Glutamatergic neuron (in vitro differentiated cells): Measurements from ENCODE around the gene GUK1. TPM values are rescaled to one million over a fixed set of nuclear protein-coding genes. Genes with fewer than 3 reads are reported as not detected.
"Not testable (repeated sequence)": the region's sequence is repeated elsewhere in the genome, so short reads cannot be mapped to it uniquely, and the experiment has no call there.

Source experiments
- DNase-seq: peaks from one replicate; pipeline ENCODE4 v3.0.0; 2022
- H3K27ac Mint-ChIP-seq: one replicate; pipeline ENCODE4 v1.8.0; 2020; ENCODE audit warnings: mild to moderate bottlenecking, mixed read lengths, inconsistent platforms; ENCODE audit not compliant: unreplicated experiment
- H3K27me3 Mint-ChIP-seq: one replicate; pipeline ENCODE4 v1.8.0; 2020; ENCODE audit warnings: mild to moderate bottlenecking, moderate library complexity, mixed read lengths, inconsistent platforms; ENCODE audit not compliant: unreplicated experiment
- H3K36me3 Mint-ChIP-seq: one replicate; pipeline ENCODE4 v1.8.0; 2020; ENCODE audit warnings: mild to moderate bottlenecking, mixed read lengths, inconsistent platforms; ENCODE audit not compliant: unreplicated experiment
- H3K4me1 Mint-ChIP-seq: one replicate; pipeline ENCODE4 v1.8.0; 2020; ENCODE audit warnings: mild to moderate bottlenecking, low read depth, mixed read lengths, inconsistent platforms; ENCODE audit not compliant: unreplicated experiment
- H3K4me3 Mint-ChIP-seq: one replicate; pipeline ENCODE4 v1.8.0; 2020; ENCODE audit warnings: mild to moderate bottlenecking, mixed read lengths, inconsistent platforms; ENCODE audit not compliant: unreplicated experiment
- H3K9me3 Mint-ChIP-seq: one replicate; pipeline ENCODE4 v1.8.0; 2020; ENCODE audit warnings: mild to moderate bottlenecking, moderate library complexity, mixed read lengths, inconsistent platforms; ENCODE audit not compliant: unreplicated experiment
- CTCF ChIP-seq: fragments of 200-600 bp; sonication (generic); IDR thresholded peaks from one replicate; pipeline ENCODE4 v1.5.0; 2021; ENCODE audit not compliant: partially characterized antibody, unreplicated experiment
- total RNA-seq: library from RNA; stranded (reverse); fragmentation: NEBNext Ultra II Directional; extraction: Animal tissue kit (Norgen Biotek cat#: 25700); gene quantifications from one replicate; pipeline ENCODE4 v1.2.1, GENCODE V29; 2021; ENCODE audit not compliant: unreplicated experiment

Gene GUK1
- total RNA-seq, 1 donor from 2014 or later: 128 TPM

GRCh38 chr1:228182296-228183030, 42.4 kb downstream of the GUK1 start:
- Mint-ChIP-seq H3K36me3 (no peaks in the 10 kb centered on the region), H3K27me3 (peaks cover 4% of the 10 kb centered on the region)

GRCh38 chr1:228184152-228184551, 44.1 kb downstream of the GUK1 start:
- H3K4me1 Mint-ChIP-seq: no peaks in the 10 kb centered on the region
- no peak for DNase-seq
- H3K27me3 Mint-ChIP-seq: peaks cover 4% of the 10 kb centered on the region
- TF ChIP-seq CTCF: no peak
- H3K27ac Mint-ChIP-seq: no peak overlapping the region
- H3K36me3 Mint-ChIP-seq: peaks cover 5% of the 10 kb centered on the region
- H3K4me3 Mint-ChIP-seq: no peak overlapping the region
- H3K9me3 Mint-ChIP-seq: peaks cover 2% of the 10 kb centered on the region

More at GRCh38 chr1:228182296-228183030, 42.4 kb downstream of the GUK1 start:
- peaks cover 5% of the 10 kb centered on the region for H3K4me1 Mint-ChIP-seq
- no peak overlapping the region for H3K4me3 Mint-ChIP-seq
- no peak for DNase-seq
- peaks cover 2% of the 10 kb centered on the region for H3K9me3 Mint-ChIP-seq
- no peak overlapping the region for H3K27ac Mint-ChIP-seq
- TF ChIP-seq CTCF: no peak

GRCh38 chr1:228185641-228185965, 45.5 kb downstream of the GUK1 start:
- H3K9me3 Mint-ChIP-seq: no peaks in the 10 kb centered on the region
- H3K27ac Mint-ChIP-seq: no peak overlapping the region
- peaks cover 5% of the 10 kb centered on the region for H3K36me3 Mint-ChIP-seq
- DNase-seq: no peak
- no peak for TF ChIP-seq CTCF
- H3K27me3 Mint-ChIP-seq: peaks cover 2% of the 10 kb centered on the region
- no peak overlapping the region for H3K4me3 Mint-ChIP-seq
- H3K4me1 Mint-ChIP-seq: no peaks in the 10 kb centered on the region

GRCh38 chr1:228188249-228188648, 48.2 kb downstream of the GUK1 start:
- not testable (repeated sequence) for H3K27me3 Mint-ChIP-seq, H3K36me3 Mint-ChIP-seq, DNase-seq, H3K4me3 Mint-ChIP-seq, H3K27ac Mint-ChIP-seq, H3K4me1 Mint-ChIP-seq, H3K9me3 Mint-ChIP-seq

- Mint-ChIP-seq H3K27ac (no peak overlapping the region), H3K27me3 (peaks cover 3% of the 10 kb centered on the region), H3K9me3 (peaks cover 8% of the 10 kb centered on the region), H3K36me3 (peaks cover 5% of the 10 kb centered on the region), H3K4me3 (no peak overlapping the region), H3K4me1 (no peaks in the 10 kb centered on the region)
- no peak for TF ChIP-seq CTCF
- DNase-seq: no peak
Observed at GRCh38 chr1:228190182-228190581, 50.1 kb downstream of the GUK1 start.
